ENCODE data around the gene FAM174A.

FAM174A gene

GRCh38 chr5:100634937-100635534, 99.9 kb downstream of the FAM174A start:
- TF ChIP-seq CTCF (IDR thresholded peaks at IDR 0.05; ENCODE audit: insufficient read depth, low read length, poor library complexity, severe bottlenecking), result no peak
- Histone ChIP-seq H3K36me3 (ENCODE audit: control insufficient read depth, insufficient read depth, low read length) (no peaks in the 10 kb centered on the region), H3K27me3 (replicated peaks; ENCODE audit: control insufficient read depth, insufficient read depth, low read length) (no peaks in the 10 kb centered on the region), H3K4me3 (replicated peaks; ENCODE audit: low read depth, low read length) (no peak overlapping the region)
- DNase-seq (ENCODE audit: extremely low read depth, insufficient read length), result peak; percentile 3

Data from GM06990 (cell line).